GM19324 (cell line): Measurements from ENCODE around the gene WNT11.

Source experiments
- ATAC-seq: cut with Tn5 transposase; IDR thresholded peaks from one replicate; pipeline ENCODE4 v1.9.1; 2021; ENCODE audit warnings: mild to moderate bottlenecking, moderate library complexity; ENCODE audit not compliant: unreplicated experiment, low FRiP score

WNT11 gene

DNA sequence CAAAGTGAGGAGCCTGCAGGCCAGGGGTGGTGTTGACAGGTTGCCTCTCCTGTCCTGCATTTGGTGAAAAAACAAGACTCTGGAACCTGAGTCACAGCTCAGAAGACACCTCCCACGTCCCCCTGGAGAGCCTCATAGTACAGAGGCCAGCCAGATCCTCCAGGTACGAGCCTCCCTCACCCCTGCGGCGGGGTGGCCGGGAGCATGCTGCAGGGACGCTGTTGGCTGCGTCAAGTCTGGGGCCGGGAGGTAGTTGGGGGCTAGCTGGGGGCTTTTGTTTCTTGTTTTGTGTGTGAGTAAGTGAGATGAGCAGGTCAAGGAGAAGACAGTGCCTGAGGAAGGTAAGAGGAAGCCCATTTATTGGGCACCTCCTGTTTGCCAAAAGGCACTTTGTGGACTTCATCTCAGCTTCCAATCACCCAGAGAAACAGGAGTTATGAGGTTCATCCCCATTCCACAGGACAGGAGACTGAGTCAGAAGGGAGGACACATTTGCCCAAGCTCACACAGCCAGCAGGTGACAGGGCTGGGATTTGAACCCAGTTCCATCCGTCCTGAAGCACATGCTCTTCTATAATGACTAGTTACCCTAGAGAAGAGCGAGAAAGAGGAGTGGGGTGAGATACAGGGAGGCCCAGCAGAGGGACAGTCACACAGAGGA is 18.3 kb upstream of the WNT11 start:
- ATAC-seq: no peak

DNA sequence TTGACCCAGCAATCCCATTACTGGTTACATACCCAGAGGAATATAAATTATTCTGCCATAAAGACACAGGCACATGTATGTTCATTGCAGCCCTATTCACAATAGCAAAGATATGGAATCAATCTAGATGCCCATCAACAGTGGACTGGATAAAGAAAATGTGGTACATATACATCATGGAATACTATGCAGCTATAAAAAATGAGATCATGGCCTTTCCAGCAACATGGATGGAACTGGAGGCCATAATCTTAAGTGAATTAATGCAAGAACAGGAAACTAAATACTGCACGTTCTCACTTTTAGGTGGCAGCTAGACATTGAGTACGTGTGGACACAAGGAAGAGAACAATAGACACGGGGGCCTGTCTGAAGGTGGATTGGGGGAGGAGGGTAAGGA is 15.1 kb upstream of the WNT11 start:
- no peak for ATAC-seq

DNA sequence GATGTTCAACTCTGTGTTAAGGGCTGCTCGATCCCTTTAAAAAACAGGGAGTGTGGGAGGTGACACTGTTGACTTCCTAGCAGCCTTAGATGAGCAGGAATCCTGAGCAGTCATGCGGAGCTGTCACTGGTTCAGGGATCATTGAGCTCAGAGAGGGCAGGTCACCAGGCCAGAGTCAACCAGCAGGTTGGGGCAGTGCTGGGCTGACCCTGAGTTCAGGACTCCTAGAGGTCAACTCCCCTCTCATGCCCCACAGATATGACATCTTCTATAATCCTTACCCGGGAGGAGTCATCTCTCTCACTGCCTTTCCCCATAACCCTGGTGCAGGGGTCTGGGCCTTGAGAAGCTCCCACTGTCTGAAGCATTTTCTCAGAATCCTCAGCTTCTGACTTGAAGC is 12.9 kb upstream of the WNT11 start:
- ATAC-seq: no peak

DNA sequence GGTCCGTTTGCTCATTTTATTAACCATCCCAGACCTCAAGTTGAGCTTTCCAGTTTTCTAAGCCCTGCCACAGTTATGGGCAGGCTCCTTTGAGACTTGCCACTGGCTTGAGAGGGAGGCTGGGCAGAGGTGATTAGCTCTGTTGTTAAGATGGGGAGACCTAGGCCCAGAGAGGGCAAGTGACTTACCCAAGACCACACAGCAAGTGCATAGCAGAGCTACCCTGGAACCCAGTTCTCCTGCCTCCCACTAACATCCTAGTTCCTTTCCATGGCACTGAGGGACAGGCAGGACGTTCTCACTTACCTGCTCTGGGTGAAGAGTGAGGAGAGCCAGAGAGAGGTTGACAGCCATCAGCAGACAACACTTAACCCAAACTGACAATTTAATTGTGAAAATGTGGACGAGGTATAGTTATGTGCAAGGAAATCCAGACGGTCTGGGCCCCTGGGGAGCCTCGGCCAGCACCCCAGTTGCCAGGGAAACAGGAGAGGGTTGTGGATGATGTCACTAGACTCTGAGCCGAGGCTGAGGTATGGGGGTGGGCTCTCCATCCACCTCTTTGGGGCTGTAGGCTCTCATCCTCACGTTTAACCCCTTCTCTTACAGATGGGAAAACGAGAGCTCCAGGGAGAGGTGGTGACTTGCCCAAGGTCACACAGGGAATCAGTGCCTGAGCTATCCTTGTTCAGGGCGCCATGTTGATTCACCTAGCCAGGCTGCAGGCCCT is 12.3 kb upstream of the WNT11 start:
- no peak for ATAC-seq

DNA sequence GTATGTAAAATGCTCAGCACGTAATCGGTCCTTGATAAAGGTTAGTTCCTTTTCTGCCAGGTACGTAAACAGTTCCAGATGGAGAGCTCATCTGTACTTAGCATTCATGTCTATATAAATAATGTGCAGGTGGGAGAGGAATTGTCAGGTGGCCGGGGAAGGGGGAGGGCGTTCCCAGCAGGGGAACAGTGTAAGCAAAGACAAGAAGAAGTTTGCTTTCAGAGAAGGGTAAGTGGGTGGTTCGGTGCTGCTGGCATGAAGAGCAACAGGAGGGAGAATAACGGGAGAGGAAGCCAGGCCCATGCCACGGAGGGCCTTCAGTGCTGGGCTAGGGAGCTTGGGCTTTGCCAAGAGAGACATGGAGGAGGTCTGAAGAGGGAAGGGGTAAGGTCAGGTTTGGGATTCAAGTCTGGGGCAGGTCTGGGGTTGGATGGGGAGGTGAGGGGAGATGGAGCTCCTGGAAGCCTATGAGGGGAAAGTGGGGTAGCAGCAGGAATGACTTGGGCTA is 11.4 kb upstream of the WNT11 start:
- no peak for ATAC-seq

DNA sequence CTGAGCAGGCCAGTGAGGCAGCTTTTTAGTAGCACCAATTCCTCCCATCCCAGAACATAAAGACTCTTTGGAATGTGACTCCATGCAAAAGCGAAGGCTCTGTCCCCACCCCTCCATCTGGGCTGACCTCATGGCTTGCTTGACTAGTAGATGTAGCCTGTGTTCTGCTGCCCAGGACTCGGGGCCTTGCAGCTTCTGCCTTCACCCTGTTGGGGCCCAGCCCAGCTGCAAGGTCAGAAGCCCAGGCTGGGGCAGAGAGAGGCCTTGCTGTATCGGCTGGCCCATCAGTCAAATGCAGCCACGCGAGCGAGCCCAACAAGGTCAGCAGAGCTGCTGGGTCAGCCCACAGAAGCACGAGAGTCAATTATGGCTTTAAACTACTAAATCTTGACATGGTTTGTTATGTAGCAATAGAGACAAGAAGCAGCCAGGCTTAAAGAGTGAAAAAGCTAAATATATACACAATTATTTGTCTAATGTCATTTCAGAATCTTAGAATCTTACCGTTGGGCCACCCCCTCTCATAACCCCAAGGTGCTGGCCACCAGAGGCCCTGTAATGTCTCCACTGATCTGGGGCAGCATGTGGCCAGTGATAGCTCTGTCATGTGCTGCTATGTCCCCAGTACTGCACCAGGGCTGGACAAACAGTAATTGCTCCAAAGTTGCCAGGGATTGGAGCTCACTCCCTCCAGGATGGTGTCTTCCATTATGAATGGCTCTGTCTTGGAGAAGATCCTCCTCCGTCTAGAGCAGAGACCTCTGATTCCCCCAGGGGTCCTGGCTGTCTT is 10.4 kb upstream of the WNT11 start:
- no peak for ATAC-seq

DNA sequence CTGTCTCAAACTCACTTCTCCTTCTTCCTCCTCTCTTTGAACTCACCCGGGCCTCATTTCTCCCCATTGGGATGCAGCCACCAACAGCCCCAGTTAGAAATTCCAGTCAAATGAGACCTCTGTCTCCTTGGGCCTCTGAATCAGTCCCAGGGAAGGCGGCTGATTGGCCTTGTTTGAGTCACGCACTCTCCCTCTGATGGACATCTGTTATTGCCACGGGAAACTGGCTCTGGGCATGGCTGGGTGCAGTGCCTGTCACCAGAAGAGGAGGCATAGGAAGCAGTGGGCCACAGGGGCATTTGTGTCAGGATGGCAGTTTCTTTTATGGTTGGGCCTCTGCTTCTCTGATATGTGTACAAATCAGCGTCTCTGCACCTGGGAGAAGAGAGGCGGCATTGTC is 9.6 kb upstream of the WNT11 start:
- ATAC-seq: no peak

DNA sequence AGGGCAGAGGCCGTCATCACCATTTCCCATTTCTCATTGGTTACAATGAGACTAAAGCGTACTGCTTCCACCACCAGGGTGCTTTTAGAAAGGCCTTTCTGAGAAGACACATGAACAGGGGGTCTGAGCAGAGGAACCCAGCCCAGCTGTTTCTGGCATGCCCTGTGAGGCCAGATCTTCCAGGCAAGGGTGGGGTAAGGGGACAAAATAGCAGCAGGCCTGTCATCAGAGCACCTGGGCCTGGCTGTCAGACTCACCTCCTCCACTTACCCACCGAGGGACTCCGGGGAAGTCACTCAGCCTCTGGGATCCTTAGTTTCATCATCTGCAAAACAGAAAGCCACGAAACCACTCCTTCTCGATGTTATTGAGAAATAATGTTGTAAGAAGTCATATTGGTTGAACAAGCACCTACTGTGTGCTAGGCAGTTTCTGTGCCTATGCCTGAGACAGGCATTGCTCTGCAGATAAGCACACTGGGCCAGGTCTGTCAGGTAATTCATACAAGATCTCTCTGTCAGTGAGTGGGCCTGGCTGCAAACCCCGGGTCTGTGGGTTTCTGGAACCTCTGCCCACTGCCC is 8.8 kb upstream of the WNT11 start:
- no peak for ATAC-seq

DNA sequence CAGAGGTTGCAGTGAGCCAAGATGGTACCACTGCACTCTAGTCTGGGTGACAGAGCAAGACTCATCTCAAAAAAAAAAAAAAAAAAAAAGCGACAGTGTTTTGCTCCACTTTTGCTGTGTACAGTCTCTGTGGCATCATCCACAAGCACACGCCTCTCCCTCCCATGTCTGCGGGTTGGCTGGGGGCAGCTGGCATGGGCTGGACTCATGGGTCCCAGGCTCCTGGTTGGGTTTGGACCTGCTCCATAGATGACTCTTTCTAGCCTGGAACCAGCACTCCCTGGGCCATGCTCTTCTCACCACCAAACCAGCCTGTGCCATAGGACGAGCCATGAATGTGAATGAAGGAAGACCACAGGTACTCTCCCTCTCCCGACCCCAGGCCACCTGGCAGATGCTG is 7.9 kb upstream of the WNT11 start:
- ATAC-seq: no peak

DNA sequence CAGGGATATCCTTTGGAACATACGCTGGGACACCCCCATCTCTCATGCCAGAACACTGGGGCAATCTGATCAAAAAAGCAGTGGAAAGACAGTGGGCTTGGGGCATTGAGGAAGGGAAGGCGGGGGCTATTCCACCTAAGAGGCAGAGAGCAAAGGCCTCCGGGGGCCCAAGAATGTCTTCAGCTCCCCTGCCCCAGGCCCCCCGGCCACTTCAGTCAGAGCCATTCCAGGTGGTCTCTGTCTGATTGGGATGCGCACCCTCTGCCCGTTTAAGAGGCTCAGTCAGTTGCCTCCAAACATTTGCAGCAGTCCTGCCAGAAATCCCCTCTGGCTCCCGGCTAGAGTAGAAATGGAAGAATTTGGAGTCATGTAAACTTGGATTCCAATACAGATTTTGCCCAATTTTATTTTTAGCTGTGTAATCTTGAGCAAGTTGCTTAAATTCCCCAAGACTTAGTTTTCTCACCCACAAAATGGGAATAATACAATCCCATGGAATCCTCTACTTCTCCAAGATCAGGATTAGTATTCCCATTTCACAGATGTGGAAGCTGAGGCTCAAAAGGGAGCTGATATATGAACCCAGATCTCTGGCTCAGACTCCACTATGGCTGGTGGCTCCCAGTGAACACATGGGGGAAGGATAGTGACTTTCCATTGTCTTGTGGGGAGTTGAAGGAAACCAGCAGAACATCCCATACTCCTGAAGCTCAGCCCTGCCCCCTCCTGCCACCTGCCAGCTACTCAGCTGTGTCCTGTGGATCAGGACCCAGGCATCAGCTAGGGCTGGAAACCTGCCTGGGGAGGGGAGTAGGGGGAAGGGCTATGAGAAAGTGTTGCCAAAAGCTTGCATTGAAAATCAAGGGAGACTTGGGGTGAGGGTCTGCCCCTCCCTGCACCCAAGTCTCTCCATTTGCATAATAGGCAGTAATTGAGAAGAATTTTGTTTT is 6.1 kb upstream of the WNT11 start:
- no peak for ATAC-seq

DNA sequence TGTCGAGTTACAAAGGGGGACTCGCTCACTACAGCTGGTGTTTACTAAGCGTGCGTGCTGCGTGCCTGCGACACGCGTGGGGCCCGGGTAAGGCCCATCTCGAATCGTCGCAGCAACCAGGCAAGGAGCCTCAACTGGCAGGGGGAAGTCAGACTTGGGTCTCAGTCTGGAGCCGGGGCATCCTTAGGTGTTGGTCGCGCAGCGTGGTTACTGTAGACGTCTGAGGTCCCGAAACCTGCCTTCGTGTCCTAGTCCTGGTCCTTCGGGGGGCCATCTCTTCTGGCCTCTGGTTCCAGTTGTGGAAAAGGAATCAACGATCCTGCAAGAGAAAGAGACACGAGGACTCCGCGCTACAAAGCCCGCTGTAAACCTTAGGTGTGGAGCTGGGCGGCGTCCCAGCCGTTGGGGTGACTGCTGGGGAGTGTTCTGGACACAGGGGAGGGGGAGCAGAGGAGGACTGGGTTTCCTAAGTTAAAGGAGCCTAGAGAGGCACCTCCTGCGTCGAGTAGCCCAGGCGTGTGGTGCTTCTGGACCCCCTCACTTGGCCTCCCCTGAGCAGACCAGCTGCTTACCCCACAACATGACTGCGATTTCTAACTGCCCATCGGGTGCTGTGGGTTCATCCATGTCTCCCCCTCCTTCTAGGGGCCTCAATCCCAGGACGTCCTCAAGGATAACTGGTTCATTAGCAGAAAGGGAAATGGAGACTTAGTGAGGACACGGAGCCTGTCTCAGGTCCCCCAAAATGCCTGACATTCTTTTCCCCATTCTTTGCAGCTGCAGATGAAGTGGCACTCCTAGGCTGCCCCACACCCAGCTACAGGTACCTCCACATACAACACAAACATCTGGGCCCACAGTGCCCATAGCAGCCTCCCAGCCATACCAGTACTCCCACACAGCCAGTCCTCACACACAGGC is 4.9 kb upstream of the WNT11 start:
- no peak for ATAC-seq

DNA sequence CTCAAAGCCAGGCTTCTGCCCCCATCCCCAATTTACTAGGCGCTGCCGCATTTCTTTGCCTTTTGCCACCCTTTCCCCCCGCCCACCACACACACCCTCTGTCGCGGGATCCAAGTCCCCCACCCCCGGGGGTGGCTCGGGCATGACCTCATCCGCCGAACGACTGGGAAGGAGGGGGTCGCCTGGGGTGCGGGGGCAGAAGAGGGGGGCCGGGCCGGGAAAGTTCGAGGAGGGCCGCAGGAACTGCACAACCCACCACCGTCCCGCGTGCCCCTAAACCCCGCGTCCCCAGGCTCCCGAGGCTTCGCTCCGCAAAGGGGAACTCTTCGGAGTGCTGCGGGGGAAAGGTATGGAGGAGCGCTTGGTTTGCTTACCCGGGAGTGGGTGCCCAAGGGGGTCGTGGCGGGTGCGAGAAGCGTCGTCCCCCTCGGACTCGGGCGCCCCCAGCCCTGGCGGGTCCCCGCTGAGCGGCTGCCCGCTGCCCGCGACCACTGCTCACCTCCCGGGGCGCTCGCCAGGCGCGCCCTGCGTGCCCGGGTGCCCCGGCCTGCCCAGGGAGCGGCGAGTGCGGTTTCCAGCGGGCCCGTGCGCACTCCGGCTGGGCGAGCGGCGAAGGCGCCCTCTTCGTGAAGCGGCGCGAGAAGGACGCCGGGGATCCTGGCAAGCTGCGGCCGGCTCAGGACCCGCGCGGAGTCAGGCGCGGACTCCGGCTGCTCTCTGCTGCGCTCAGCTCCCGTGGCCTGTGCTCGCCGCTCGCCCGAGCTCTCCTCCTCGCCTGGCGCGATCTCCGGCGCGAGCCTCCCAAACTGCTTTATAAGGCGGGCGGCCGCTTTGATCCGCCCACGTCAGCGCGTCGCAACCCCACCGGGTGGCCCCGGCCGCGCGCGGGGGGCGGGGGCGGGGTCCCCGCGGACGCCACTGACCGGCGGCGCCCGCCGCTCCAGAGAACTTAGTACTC is 4.0 kb upstream of the WNT11 start:
- ATAC-seq: no peak

DNA sequence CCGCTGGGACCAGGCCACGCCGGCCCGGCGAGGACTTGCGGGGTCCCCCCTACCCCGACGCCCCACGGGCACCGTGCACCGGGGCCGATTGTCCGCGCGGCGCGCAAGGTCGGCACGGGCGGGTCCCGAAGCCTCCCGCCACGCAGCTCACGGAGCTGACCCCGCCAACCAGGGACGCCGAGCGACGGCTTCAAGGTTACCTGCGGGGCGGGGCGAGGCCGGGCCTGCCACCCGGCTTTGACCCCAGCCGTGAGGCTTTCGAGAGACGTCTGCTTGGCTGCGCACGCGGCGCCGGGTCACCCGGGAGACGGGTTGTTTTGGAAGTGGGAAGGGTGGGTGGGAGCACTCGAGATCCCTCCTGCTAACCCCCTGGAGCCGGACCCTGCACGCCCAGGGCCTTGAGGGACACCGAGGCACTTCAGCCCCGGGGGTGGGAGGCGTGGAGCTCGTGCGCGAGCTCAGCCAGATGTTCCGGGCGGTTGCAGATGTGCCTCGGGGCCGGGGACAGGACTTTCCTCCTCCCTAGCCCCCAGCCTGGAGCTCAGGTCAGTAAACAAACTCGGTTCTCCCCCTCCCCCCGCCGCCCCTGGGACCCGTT is 3.2 kb upstream of the WNT11 start:
- ATAC-seq: no peak

DNA sequence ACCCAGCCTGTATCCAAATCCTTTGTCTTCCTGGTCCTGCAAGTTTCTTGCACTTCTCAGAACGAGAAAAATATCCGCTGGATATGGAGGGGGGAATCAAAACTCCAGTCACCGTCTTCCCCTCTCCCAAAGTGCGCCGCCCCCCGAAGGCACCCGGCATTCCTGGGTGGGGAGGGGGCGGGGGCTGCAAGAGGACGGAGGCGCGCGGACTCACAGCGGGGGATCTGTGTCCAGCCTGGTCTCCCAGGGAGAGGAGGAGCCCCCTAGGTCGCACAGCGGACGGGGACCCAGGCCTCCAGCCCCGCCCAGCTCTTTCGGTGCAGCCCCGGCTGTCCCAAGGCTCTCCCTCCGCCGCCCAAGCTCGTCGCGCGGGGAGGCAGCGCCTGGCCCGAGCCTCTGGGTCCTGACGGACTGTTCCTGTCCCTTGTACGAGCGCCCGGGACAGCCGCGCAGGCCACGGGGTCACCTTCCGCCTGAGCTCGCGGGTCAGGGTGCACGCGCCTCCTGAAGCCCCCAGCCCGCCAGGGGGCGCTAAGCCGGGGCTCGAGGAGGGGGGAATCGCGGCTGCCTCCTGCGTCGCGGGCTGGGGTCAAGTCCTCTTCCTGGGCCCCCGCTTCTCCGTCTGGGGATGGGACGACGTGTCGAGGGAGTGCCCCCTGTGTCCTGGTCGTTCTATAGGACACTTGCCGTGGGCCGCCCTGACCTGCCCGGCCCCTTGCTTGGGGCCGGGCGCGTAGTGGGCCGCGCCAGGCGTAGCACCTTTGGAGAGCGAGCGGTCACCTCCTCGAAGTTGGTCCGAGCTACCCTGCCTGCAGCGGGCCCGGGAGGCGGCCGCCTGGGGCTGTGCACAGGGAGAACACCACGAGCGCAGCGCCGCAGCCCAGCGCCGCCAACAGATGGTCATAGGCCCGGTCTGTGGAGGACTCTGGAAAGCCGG is 2.4 kb upstream of the WNT11 start:
- peak; percentile 37 for ATAC-seq

DNA sequence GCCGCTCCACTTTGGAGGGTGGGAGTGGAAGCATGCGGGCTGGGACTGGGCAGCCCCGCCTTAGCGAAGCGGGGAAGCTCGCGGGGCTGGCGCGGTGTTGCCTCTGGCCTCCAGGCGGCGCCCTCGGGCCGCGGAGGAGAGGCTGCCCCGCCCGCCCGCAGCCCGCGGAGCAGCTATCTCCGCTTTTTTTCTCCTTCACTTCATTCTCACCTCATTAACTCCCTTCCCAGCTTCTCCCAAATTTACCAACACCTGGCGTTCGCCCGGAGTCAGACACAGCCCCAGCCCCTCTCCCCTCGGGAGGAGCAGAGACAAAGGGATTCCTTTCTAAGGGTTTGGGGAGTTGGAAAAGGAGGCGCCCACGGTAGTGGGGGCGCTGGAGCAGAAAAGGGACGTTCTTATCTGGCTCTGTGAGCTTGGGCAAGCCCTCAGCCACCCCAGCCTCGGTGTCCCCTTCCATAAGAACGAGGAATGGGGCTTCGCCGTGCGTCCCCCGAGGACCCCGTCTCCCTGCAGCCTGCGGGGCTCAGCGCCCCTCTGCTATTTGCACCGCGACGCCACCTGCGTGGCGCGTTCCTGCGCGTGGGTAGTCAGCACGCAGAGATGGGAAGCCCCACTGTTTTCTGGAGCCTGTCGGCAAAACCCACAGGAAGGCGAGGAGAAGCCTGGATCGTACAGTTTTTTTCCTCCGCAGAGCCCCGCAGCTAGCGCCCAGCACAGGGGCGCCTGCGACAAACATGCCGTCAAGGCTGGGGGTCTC is 1.5 kb upstream of the WNT11 start:
- ATAC-seq: peak; percentile 44

DNA sequence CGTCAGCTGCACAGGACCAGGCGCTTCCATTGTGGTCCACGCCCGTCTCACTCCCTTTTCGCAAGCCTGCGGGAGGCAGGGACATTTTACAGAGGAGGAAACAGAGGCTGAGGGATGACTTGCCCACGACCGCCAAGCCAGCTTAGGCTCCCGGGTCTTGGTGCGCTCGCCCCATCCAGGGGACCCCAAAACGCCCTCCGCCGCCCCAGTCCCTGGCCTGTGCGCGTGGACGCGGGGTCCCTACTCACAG is 300 bp downstream of the WNT11 start:
- ATAC-seq: no peak
